ENCODE results near the gene CBARP. TPM values are rescaled to one million over a fixed set of nuclear protein-coding genes. Genes with fewer than 3 reads are reported as not detected.

Gene CBARP
- total and polyA plus RNA-seq, 2 of the 13 experiments (the other 11 are each of a cell fraction or from before 2014, with no cell fraction given): 1.2 to 1.4 TPM

DNA sequence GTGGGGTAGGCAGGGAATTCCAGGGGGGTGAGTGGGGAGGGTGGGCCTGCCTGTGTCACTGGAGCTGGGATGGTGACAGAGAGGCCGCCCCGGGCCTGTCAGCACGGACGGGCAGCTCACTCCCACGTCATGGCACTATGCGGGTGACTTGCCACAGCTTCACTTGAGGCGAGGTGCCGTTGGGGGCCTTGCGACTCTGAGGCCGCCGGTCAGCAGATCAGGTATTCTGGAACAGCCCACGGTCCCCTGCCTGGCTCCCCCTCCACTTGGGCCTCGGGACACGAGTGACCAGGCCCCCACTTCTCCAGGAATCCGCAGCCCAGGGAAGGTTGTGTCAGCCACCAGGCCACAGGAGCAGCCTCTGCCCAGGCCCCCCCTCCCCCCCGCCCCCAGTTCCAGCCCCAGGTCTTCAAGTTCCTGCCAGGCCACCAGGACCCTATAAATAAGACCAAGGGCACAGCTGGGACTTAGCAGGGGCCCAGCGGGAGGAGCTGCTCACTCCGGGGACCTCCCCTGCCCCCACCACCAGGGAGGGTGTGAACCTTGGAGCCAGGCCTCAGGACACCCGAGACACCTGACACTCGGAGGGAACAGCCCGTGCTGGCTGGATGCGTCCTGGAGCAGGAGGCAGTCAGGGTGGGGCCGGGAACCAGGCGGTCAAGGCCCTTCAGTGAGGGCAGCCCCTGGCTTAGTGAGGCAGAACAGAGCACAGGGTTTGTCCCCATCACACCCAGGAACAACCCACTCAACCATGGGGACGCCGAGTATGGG is 7.9 kb upstream of the CBARP start (continued):
- peak; percentile 70 for TF ChIP-seq POLR2G (IDR thresholded peaks at IDR 0.05; ENCODE audit: low read depth, low read length)
- TF ChIP-seq, protein P1, sequence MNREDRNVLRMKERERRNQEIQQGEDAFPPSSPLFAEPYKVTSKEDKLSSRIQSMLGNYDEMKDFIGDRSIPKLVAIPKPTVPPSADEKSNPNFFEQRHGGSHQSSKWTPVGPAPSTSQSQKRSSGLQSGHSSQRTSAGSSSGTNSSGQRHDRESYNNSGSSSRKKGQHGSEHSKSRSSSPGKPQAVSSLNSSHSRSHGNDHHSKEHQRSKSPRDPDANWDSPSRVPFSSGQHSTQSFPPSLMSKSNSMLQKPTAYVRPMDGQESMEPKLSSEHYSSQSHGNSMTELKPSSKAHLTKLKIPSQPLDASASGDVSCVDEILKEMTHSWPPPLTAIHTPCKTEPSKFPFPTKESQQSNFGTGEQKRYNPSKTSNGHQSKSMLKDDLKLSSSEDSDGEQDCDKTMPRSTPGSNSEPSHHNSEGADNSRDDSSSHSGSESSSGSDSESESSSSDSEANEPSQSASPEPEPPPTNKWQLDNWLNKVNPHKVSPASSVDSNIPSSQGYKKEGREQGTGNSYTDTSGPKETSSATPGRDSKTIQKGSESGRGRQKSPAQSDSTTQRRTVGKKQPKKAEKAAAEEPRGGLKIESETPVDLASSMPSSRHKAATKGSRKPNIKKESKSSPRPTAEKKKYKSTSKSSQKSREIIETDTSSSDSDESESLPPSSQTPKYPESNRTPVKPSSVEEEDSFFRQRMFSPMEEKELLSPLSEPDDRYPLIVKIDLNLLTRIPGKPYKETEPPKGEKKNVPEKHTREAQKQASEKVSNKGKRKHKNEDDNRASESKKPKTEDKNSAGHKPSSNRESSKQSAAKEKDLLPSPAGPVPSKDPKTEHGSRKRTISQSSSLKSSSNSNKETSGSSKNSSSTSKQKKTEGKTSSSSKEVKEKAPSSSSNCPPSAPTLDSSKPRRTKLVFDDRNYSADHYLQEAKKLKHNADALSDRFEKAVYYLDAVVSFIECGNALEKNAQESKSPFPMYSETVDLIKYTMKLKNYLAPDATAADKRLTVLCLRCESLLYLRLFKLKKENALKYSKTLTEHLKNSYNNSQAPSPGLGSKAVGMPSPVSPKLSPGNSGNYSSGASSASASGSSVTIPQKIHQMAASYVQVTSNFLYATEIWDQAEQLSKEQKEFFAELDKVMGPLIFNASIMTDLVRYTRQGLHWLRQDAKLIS (CRISPR knock-in tag; IDR thresholded peaks at IDR 0.05): no peak
- no peak for TF ChIP-seq NFATC3 (CRISPR knock-in tag; IDR thresholded peaks at IDR 0.05)
- TF ChIP-seq PITX1 (CRISPR knock-in tag; IDR thresholded peaks at IDR 0.05): 0 out of 2 replicates have a peak, but pooled peaks have one; percentile 32
- peak; percentile 56 for TF ChIP-seq RXRA (CRISPR knock-in tag; IDR thresholded peaks at IDR 0.05)
- TF ChIP-seq NONO (IDR thresholded peaks at IDR 0.05): no peak
- peak; percentile 85 for TF ChIP-seq NONO (CRISPR knock-in tag; conservative IDR thresholded peaks at IDR 0.05)
- TF ChIP-seq SAP130 (CRISPR knock-in tag; IDR thresholded peaks at IDR 0.05; ENCODE audit: low read depth): peak; percentile 47; the same call in 1 of the 2 replicates
- TF ChIP-seq SOX13 (IDR thresholded peaks at IDR 0.05): no peak
- peak in 1 of 2 experiments; percentile 51; a peak in 1 of 4 replicates for TF ChIP-seq SOX13 (CRISPR knock-in tag; conservative IDR thresholded peaks at IDR 0.05 in 1 of 2, IDR thresholded peaks at IDR 0.05 in 1 of 2)
- TF ChIP-seq SIX1 (CRISPR knock-in tag; IDR thresholded peaks at IDR 0.05; ENCODE audit: borderline replicate concordance): peak; percentile 67; the same call in 1 of the 2 replicates
- TF ChIP-seq EED (CRISPR knock-in tag; IDR thresholded peaks at IDR 0.05): no peak
- no peak for TF ChIP-seq PLRG1 (conservative IDR thresholded peaks at IDR 0.05)
- TF ChIP-seq, protein P2, sequence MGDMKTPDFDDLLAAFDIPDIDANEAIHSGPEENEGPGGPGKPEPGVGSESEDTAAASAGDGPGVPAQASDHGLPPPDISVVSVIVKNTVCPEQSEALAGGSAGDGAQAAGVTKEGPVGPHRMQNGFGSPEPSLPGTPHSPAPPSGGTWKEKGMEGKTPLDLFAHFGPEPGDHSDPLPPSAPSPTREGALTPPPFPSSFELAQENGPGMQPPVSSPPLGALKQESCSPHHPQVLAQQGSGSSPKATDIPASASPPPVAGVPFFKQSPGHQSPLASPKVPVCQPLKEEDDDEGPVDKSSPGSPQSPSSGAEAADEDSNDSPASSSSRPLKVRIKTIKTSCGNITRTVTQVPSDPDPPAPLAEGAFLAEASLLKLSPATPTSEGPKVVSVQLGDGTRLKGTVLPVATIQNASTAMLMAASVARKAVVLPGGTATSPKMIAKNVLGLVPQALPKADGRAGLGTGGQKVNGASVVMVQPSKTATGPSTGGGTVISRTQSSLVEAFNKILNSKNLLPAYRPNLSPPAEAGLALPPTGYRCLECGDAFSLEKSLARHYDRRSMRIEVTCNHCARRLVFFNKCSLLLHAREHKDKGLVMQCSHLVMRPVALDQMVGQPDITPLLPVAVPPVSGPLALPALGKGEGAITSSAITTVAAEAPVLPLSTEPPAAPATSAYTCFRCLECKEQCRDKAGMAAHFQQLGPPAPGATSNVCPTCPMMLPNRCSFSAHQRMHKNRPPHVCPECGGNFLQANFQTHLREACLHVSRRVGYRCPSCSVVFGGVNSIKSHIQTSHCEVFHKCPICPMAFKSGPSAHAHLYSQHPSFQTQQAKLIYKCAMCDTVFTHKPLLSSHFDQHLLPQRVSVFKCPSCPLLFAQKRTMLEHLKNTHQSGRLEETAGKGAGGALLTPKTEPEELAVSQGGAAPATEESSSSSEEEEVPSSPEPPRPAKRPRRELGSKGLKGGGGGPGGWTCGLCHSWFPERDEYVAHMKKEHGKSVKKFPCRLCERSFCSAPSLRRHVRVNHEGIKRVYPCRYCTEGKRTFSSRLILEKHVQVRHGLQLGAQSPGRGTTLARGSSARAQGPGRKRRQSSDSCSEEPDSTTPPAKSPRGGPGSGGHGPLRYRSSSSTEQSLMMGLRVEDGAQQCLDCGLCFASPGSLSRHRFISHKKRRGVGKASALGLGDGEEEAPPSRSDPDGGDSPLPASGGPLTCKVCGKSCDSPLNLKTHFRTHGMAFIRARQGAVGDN (CRISPR knock-in tag; IDR thresholded peaks at IDR 0.05): peak; percentile 69
- TF ChIP-seq, protein P3, sequence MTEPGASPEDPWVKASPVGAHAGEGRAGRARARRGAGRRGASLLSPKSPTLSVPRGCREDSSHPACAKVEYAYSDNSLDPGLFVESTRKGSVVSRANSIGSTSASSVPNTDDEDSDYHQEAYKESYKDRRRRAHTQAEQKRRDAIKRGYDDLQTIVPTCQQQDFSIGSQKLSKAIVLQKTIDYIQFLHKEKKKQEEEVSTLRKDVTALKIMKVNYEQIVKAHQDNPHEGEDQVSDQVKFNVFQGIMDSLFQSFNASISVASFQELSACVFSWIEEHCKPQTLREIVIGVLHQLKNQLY (CRISPR knock-in tag; IDR thresholded peaks at IDR 0.05): 0 out of 2 replicates have a peak, but pooled peaks have one; percentile 28
- no peak for TF ChIP-seq IKZF4 (CRISPR knock-in tag; IDR thresholded peaks at IDR 0.05; ENCODE audit: borderline replicate concordance, low read depth, not compliant biosample characterization)
- TF ChIP-seq ZSCAN21 (CRISPR knock-in tag; IDR thresholded peaks at IDR 0.05; ENCODE audit: borderline replicate concordance): 0 out of 2 replicates have a peak, but pooled peaks have one; percentile 19
- TF ChIP-seq, protein P4, sequence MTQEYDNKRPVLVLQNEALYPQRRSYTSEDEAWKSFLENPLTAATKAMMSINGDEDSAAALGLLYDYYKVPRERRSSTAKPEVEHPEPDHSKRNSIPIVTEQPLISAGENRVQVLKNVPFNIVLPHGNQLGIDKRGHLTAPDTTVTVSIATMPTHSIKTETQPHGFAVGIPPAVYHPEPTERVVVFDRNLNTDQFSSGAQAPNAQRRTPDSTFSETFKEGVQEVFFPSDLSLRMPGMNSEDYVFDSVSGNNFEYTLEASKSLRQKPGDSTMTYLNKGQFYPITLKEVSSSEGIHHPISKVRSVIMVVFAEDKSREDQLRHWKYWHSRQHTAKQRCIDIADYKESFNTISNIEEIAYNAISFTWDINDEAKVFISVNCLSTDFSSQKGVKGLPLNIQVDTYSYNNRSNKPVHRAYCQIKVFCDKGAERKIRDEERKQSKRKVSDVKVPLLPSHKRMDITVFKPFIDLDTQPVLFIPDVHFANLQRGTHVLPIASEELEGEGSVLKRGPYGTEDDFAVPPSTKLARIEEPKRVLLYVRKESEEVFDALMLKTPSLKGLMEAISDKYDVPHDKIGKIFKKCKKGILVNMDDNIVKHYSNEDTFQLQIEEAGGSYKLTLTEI (CRISPR knock-in tag; conservative IDR thresholded peaks at IDR 0.05): no peak
- peak; percentile 50; the same call in 1 of the 2 replicates for TF ChIP-seq MTA1 (CRISPR knock-in tag; IDR thresholded peaks at IDR 0.05; ENCODE audit: borderline replicate concordance)
